Uterus (tissue), 4 donors: Measurements from ENCODE around the gene C11orf58. TPM values are rescaled to one million over a fixed set of nuclear protein-coding genes. Genes with fewer than 3 reads are reported as not detected.

Experiments used
- DNase-seq, 2 donors: peaks; one replicate each; pipeline ENCODE4 v3.0.0-alpha.2; 2019 to 2020
- H3K27ac ChIP-seq, 2 donors: fragments of 200-600 bp; sonication (generic); 1 replicate in 1 of 2; 2 replicates in 1 of 2; pipeline ENCODE4 v1.5.1; 2016 to 2018
- H3K27me3 ChIP-seq, 2 donors: fragments of 200-600 bp; sonication (generic); one replicate each; pipeline ENCODE4 v1.5.1; 2018 to 2019; ENCODE audit warnings: control low read depth in 1 of 2
- H3K36me3 ChIP-seq, 2 donors: fragments of 200-600 bp; sonication (generic); one replicate each; pipeline ENCODE4 v1.5.1; 2019; ENCODE audit warnings: control low read depth in 1 of 2
- H3K4me1 ChIP-seq, 2 donors: fragments of 200-600 bp; sonication (generic); one replicate each; pipeline ENCODE4 v1.5.1; 2018 to 2019; ENCODE audit warnings: control low read depth in 1 of 2
- H3K4me3 ChIP-seq, 2 donors: fragments of 200-600 bp; sonication (generic); 1 replicate in 1 of 2; 2 replicates in 1 of 2; pipeline ENCODE4 v1.5.1; 2018 to 2019; ENCODE audit warnings: mild to moderate bottlenecking in 1 of 2
- H3K9me3 ChIP-seq, 2 donors: fragments of 200-600 bp; sonication (generic); one replicate each; pipeline ENCODE4 v1.5.1; 2019; ENCODE audit warnings: control low read depth in 1 of 2
- POLR2A ChIP-seq, 2 donors: fragments of 450-650 bp; IDR thresholded peaks; one replicate each; pipeline ENCODE4 v1.6.1; 2016; ENCODE audit warnings: antibody characterized with exemption in 2 of 2, mild to moderate bottlenecking in 1 of 2, moderate library complexity in 1 of 2
- intact Hi-C: fragments of 100-400 bp; cut with DNase I; formaldehyde crosslinking; loops from one replicate; pipeline ENCODE4 v1.15.1; 2023; ENCODE audit warnings: low total_unique reads
- total RNA-seq, 4 donors: library from RNA; depleted of rRNA in 3 of 4; stranded (reverse); fragments of >200 nt in 3 of 4; gene quantifications; one replicate each; pipeline versions ENCODE4 v1.1.0 to v1.2.4, GENCODE V29; 2014 to 2023
- TF ChIP-seq, protein P1 (sequence below), 4 experiments: fragments of 200-600 bp in 2 of 4; fragments of 450-650 bp in 2 of 4; sonication (generic) in 2 of 4; IDR thresholded peaks; one replicate each; pipeline ENCODE4 v1.5.1; 2016 to 2019; ENCODE audit warnings: antibody characterized with exemption in 4 of 4, mild to moderate bottlenecking in 2 of 4, moderate library complexity in 1 of 4
- donor health status: DM: yes; HTN: yes; CAD: no.

Gene C11orf58
- total RNA-seq, 4 donors from 2014 or later, result 126 to 252 (median 148) TPM

DNA sequence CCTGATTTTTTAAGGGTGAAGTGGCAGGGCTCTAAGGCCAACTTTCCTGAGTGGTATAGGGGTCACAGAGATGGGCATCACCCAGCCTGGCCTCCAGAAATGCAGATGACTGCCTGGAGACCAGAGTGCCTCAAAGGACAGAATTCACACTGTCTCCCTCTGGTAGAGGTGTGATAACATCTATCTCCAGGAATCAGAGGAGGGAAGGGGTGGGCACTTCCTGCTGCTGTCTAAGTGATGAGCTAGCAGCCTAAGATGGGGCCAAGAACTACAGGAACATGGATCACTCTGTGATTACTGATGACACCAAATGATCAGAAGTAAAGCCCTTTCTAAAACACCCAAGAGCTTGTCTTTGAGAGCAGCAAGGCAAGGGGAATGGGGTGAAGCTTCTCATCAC, 61.9 kb downstream of the C11orf58 start:
- H3K27me3 ChIP-seq, result no peaks in the 10 kb centered on the region
- H3K27ac ChIP-seq, result no peak overlapping the region
- H3K4me1 ChIP-seq, result no peaks in the 10 kb centered on the region
- intact Hi-C loops, result no loop called here
- TF ChIP-seq, protein P1, sequence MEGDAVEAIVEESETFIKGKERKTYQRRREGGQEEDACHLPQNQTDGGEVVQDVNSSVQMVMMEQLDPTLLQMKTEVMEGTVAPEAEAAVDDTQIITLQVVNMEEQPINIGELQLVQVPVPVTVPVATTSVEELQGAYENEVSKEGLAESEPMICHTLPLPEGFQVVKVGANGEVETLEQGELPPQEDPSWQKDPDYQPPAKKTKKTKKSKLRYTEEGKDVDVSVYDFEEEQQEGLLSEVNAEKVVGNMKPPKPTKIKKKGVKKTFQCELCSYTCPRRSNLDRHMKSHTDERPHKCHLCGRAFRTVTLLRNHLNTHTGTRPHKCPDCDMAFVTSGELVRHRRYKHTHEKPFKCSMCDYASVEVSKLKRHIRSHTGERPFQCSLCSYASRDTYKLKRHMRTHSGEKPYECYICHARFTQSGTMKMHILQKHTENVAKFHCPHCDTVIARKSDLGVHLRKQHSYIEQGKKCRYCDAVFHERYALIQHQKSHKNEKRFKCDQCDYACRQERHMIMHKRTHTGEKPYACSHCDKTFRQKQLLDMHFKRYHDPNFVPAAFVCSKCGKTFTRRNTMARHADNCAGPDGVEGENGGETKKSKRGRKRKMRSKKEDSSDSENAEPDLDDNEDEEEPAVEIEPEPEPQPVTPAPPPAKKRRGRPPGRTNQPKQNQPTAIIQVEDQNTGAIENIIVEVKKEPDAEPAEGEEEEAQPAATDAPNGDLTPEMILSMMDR (IDR thresholded peaks at IDR 0.05), result no peak
- TF ChIP-seq POLR2A (IDR thresholded peaks at IDR 0.05), result no peak
- DNase-seq, result no peak
- no peak overlapping the region for H3K4me3 ChIP-seq
- H3K36me3 ChIP-seq, result no peaks in the 10 kb centered on the region
- no peaks in the 10 kb centered on the region for H3K9me3 ChIP-seq

DNA sequence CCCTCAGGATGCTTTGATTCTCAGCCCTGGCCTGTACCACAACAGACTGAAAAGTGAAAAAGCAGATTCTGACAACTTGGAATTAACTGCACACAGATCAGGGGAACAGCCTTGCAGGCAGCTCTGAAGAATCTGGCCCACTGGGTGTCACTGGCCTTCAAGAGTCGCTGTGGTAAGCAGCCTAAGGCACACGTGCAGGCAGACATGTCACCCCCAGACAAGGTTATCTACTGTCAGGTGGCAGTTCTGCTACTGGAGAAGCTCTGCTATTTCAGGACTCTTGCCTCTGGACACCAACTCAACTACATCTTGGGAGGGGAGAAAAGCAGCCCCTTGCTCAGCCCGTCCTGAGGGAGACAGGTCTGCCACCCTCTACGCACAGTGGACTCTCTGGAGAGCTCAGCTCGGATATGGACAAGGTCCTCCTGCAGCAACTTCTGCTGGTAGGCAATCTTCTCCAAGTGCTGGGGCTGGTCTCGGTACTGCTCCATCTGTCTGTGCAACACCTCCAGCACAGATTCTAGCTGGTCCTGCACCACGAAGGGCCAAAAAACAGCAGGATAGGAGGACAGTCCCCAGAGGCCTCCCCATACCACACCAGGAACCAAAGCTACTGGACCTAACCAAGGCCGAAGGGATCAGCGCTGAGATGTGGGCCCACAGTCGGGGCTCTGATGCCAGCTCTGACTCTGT, 63.0 kb downstream of the C11orf58 start:
- H3K4me1 ChIP-seq, result no peaks in the 10 kb centered on the region
- no peaks in the 10 kb centered on the region for H3K36me3 ChIP-seq
- no peaks in the 10 kb centered on the region for H3K9me3 ChIP-seq
- TF ChIP-seq, protein P1 (IDR thresholded peaks at IDR 0.05), result no peak
- no peak for TF ChIP-seq POLR2A (IDR thresholded peaks at IDR 0.05)
- H3K4me3 ChIP-seq, result no peak overlapping the region
- no peak overlapping the region for H3K27ac ChIP-seq
- intact Hi-C loops, result no loop called here
- no peaks in the 10 kb centered on the region for H3K27me3 ChIP-seq
- no peak for DNase-seq

DNA sequence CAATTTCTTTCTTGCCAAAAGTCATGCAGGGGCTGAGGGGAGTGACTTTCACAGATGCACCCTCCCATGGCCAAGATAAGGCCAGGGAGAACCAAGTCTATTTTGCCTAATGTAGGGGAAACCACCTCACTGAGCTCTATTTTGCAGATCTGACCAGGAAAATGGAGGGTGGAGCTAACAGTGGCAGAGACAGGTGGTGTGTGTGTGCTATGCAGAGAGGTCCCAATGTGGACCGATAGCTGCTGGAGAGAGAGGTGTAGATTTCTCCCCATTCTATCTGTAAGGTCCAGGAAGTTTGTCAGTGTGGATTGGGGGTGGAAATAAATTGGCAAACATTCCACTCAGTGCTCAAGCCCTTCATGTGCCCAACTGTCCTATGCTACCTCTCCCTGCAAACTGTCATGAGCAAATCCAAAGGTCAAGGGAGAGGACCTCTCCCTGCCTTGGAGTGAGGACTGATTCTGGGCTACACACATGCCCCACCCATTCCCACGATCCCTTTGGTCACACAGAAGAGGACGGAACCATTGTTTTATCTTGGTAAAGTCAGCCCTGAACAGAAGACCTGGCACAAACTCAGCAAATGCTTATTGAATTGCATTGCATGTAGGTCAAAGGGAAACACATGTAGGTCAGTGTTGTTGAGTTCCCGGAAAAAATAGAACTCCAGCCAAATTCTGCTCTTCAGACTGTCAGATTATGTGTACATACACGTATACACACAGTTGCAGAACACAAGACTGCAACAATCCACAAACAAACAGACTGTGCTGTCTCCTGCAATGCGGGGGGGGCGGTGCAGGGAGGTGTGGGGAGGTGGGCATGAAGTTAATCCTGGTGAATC, 65.9 kb downstream of the C11orf58 start:
- Histone ChIP-seq H3K36me3 (no peaks in the 10 kb centered on the region), H3K4me1 (no peaks in the 10 kb centered on the region), H3K27ac (no peak overlapping the region), H3K27me3 (no peaks in the 10 kb centered on the region), H3K4me3 (no peak overlapping the region), H3K9me3 (no peaks in the 10 kb centered on the region)
- TF ChIP-seq, protein P1 (IDR thresholded peaks at IDR 0.05), result no peak
- TF ChIP-seq POLR2A (IDR thresholded peaks at IDR 0.05), result no peak
- intact Hi-C loops, result no loop called here
- no peak for DNase-seq

DNA sequence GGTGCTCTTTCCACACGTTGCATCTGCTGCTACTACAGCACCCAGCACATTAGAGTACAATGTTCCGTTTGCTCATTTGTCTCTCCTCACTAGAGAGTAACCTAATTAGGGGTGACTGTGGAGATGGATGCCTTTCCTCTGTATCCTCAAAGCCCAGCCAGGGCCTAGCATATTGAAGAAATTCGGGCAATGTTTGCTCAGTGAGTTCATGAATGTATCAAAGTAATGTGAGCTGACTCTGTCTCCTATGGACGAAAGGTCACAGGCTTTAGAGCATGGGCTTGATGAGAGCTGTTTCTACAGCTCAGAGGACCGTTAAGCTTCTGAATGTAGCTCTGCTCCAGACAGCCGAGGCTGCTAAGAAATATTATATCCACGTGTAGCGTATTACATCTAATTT, 67.5 kb downstream of the C11orf58 start:
- TF ChIP-seq POLR2A (IDR thresholded peaks at IDR 0.05), result no peak
- TF ChIP-seq, protein P1 (IDR thresholded peaks at IDR 0.05), result no peak
- Histone ChIP-seq H3K4me3 (no peak overlapping the region), H3K27ac (no peak overlapping the region), H3K4me1 (no peaks in the 10 kb centered on the region), H3K9me3 (no peaks in the 10 kb centered on the region), H3K27me3 (no peaks in the 10 kb centered on the region), H3K36me3 (no peaks in the 10 kb centered on the region)
- intact Hi-C loops, result no loop called here
- DNase-seq, result no peak

DNA sequence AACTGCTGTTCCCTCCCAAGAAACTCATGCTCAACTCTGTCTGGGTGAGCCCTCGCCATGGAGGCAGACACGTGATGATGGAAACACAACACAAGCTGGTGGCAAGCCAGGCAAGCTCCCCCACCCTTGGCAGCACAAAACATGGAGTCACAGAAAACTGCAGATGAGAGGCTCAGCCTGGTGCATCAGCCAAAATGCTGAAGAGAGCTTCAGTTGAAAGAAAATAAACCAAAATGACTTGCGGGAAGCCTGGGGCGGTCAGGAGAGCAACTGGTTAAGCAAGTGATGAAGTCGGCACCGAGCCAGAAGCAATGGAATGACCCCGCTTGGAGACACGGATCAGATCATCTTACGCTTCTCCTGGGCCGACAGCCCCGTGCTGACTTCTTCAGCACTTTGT, 68.3 kb downstream of the C11orf58 start:
- Histone ChIP-seq H3K4me3 (no peak overlapping the region), H3K9me3 (no peaks in the 10 kb centered on the region), H3K27me3 (no peaks in the 10 kb centered on the region), H3K36me3 (no peaks in the 10 kb centered on the region), H3K27ac (no peak overlapping the region), H3K4me1 (no peaks in the 10 kb centered on the region)
- DNase-seq, result no peak
- intact Hi-C loops, result no loop called here
- no peak for TF ChIP-seq POLR2A (IDR thresholded peaks at IDR 0.05)
- TF ChIP-seq, protein P1 (IDR thresholded peaks at IDR 0.05), result no peak
